AG04450 (cell line): Measurements from ENCODE around the gene PRX. TPM values are rescaled to one million over a fixed set of nuclear protein-coding genes. Genes with fewer than 3 reads are reported as not detected.

Experiments
- CTCF ChIA-PET: fragments of 300-600, 350-600 bp; formaldehyde crosslinking; extraction: SDS; loops from one replicate; lab custom pipeline; 2022; ENCODE audit warnings: antibody characterized with exemption, inconsistent platforms; lab: Charles Lee
- POLR2A ChIA-PET: fragments of 350-600 bp; formaldehyde crosslinking; extraction: SDS; loops from one replicate; lab custom pipeline; 2021; ENCODE audit warnings: antibody characterized with exemption, inconsistent platforms; lab: Yijun Ruan, JAX
- DNase-seq: peaks from one replicate; pipeline ENCODE4 v3.0.0-alpha.2; 2011; ENCODE audit warnings: low read depth, low spot score
- H3K27ac ChIP-seq: one replicate; pipeline ENCODE4 v1.5.1; 2012; ENCODE audit warnings: low read depth, low read length, control low read depth
- H3K27me3 ChIP-seq: one replicate; pipeline ENCODE4 v1.6.0; 2012; ENCODE audit warnings: low read length; ENCODE audit not compliant: control insufficient read depth, insufficient read depth
- H3K4me3 ChIP-seq: 2 replicates; pipeline ENCODE4 v1.5.1; 2011; ENCODE audit warnings: mild to moderate bottlenecking, low read depth, low read length, control low read depth
- H3K9me3 ChIP-seq: 2 replicates; pipeline ENCODE4 v1.5.1; 2012; ENCODE audit warnings: low read length; ENCODE audit not compliant: control insufficient read depth, insufficient read depth
- polyA plus RNA-seq: library from polyadenylated mRNA; depleted of rRNA; stranded (reverse); fragments of >200 nt; gene quantifications from 2 replicates; pipeline ENCODE4 v1.2.3, GENCODE V29; 2011
- TF ChIP-seq, protein P1 (sequence below): IDR thresholded peaks from 2 replicates; pipeline ENCODE4 v1.5.1; 2011; ENCODE audit warnings: low read depth, low read length, control low read depth, inconsistent platforms

Gene PRX
- polyA plus RNA-seq, 1 experiment = 1.8 TPM

DNA sequence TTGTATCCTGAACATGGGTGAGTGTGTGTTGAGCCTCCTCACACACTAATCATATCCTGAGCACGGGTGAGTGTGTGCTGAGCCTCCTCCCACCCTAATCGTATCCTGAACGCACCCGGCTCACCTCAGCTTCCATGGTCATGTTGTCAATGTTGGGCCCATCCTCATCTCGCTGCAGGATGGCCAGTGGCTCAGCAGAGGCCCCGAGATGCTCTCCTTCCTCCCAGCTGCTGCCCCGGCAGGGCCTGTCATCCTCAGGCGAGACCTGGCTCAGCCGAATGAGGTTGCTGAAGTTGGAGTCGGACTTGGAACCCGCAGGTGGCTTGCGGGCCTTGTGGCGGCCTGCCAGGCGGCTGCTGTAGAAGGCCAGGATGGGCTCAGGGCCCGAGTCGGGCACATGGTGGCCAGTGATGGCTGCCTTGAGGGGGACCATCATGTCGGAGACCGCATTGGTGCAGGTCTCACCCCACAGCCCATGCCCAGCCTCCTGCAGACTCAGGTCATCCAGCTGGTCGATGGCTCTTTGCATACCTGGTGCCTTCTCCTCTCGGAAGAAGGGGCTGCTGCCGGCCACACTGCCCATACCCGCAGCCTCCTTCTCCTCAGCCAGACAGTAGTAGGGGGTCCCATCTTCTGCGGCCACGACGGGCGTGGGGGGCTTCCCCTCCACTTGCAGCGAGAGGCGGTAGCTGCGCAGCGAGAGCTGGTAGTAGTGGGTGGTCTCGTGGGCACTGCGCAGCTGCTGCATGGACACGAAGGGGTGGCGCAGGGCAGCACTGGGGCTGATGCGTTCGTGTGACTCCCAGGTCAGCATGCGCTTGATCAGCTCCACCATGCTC, 32.8 kb downstream of the PRX start:
- TF ChIP-seq, protein P1, sequence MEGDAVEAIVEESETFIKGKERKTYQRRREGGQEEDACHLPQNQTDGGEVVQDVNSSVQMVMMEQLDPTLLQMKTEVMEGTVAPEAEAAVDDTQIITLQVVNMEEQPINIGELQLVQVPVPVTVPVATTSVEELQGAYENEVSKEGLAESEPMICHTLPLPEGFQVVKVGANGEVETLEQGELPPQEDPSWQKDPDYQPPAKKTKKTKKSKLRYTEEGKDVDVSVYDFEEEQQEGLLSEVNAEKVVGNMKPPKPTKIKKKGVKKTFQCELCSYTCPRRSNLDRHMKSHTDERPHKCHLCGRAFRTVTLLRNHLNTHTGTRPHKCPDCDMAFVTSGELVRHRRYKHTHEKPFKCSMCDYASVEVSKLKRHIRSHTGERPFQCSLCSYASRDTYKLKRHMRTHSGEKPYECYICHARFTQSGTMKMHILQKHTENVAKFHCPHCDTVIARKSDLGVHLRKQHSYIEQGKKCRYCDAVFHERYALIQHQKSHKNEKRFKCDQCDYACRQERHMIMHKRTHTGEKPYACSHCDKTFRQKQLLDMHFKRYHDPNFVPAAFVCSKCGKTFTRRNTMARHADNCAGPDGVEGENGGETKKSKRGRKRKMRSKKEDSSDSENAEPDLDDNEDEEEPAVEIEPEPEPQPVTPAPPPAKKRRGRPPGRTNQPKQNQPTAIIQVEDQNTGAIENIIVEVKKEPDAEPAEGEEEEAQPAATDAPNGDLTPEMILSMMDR = no peak
- ChIA-PET POLR2A (interaction anchor here (0.9 kb wide), 1 partner anchor 15 kb away, joined by 3 read pairs; no protein-coding TSS in a partner anchor), CTCF (no interaction called here)
- H3K9me3 ChIP-seq = no peaks in the 10 kb centered on the region; the same call in 1 of the 2 replicates
- no peak overlapping the region for H3K4me3 ChIP-seq
- H3K27me3 ChIP-seq = no peaks in the 10 kb centered on the region
- H3K27ac ChIP-seq = no peak overlapping the region
- DNase-seq = no peak

DNA sequence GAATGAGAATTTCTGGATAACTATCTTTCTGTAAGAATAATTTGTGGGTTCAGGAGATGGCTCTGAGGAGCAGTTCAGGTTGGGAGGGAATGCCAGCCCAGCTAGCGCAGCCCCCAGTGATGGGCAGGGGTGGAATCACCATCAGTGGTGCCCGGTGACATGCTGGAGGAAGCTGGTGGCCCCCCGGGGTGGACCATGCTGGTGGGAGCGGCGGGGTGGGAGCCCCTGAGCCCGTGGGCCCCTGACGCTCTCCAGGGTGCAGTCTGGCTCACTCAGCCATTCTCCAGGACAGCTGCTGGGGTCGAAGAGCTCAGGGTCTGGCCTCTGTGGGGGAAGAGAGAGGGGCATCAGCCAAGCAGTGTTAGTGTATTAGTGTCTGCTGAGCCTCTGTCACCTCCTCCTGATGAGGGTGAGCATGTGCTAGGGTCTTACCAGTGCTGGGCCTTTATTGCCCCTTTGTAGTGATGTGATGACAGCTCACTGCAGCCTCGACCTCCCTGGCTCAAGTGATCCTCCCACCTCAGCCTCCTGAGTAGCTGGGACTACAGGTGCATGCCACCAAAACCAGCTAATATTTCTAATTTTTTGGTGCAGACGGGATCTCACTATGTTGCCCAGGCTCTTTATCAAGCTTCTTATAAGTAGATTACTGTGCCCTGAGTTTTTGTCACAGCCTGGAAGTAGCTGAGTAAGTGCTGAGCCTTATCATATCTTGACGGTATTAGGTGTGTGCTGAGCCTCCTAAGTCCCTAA, 33.6 kb downstream of the PRX start:
- H3K4me3 ChIP-seq = no peak overlapping the region
- POLR2A ChIA-PET = interaction anchor here (0.6 kb wide), 1 partner anchor 14 kb away, joined by 3 read pairs; no protein-coding TSS in a partner anchor
- DNase-seq = no peak
- no peaks in the 10 kb centered on the region for H3K27me3 ChIP-seq
- no peak overlapping the region for H3K27ac ChIP-seq
- no peaks in the 10 kb centered on the region; the same call in 1 of the 2 replicates for H3K9me3 ChIP-seq
- TF ChIP-seq, protein P1 = no peak
- CTCF ChIA-PET = interaction anchor here (0.8 kb wide), 1 partner anchor 75 kb away, joined by 4 read pairs; no protein-coding TSS in a partner anchor

DNA sequence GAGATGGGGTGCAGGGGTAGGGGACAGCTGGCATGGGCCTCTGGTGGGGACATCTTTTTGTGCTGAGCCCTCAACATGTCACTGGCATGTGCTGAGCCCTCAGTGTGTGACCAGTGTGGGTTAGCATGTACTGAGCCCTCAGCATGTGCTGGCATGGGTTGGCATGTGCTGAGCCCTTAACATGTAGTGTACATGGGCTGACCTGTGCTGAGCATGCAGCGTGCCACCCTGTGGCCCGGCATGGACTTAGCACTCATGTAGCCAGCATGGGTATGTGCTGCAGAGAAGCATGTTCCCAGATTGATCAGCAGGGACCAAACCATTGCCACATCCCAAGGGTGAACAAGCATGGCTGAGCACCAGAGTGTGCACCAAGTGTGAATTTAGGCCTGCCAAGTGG, 34.7 kb downstream of the PRX start:
- no peak for DNase-seq
- CTCF ChIA-PET = no interaction called here
- H3K9me3 ChIP-seq = no peaks in the 10 kb centered on the region
- H3K27ac ChIP-seq = no peak overlapping the region
- POLR2A ChIA-PET = no interaction called here
- no peak overlapping the region for H3K4me3 ChIP-seq
- no peaks in the 10 kb centered on the region for H3K27me3 ChIP-seq
- TF ChIP-seq, protein P1 = no peak

DNA sequence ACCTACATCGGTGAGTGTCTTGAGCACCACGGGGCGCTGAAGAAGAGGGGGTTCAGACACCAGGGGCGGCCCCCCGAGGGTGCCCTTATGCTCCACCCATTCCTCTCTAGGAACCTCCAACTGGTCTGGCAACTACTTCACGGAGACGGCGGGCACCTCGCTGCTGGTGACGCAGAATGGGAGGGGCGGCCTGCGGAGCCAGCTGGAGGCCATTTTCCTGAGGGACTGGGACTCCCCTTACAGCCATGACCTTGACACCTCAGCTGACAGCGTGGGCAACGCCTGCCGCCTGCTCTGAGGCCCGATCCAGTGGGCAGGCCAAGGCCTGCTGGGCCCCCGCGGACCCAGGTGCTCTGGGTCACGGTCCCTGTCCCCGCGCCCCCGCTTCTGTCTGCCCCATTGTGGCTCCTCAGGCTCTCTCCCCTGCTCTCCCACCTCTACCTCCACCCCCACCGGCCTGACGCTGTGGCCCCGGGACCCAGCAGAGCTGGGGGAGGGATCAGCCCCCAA, 35.2 kb downstream of the PRX start:
- H3K4me3 ChIP-seq = no peak overlapping the region
- no peak overlapping the region for H3K27ac ChIP-seq
- no peaks in the 10 kb centered on the region for H3K9me3 ChIP-seq
- TF ChIP-seq, protein P1 = no peak
- CTCF ChIA-PET = no interaction called here
- no peaks in the 10 kb centered on the region for H3K27me3 ChIP-seq
- POLR2A ChIA-PET = no interaction called here
- DNase-seq = no peak
